Fibroblast of lung (primary cell): ENCODE data around the gene PCDHB4.

Source experiments
- EZH2 ChIP-seq: IDR thresholded peaks from 2 replicates; pipeline ENCODE4 v1.5.1; 2012; ENCODE audit warnings: low read length, control low read depth, mild to moderate bottlenecking; ENCODE audit errors: missing control alignments
- TF ChIP-seq, protein P1 (sequence below), 2 donors: IDR thresholded peaks in 1 of 2; conservative IDR thresholded peaks in 1 of 2; 1 replicate in 1 of 2; 2 replicates in 1 of 2; pipeline ENCODE4 v1.5.1; 2011 to 2012; ENCODE audit warnings: low read length in 2 of 2, control low read depth in 1 of 2, inconsistent platforms in 1 of 2, low read depth in 1 of 2, mild to moderate bottlenecking in 1 of 2

- TF ChIP-seq, protein P1, sequence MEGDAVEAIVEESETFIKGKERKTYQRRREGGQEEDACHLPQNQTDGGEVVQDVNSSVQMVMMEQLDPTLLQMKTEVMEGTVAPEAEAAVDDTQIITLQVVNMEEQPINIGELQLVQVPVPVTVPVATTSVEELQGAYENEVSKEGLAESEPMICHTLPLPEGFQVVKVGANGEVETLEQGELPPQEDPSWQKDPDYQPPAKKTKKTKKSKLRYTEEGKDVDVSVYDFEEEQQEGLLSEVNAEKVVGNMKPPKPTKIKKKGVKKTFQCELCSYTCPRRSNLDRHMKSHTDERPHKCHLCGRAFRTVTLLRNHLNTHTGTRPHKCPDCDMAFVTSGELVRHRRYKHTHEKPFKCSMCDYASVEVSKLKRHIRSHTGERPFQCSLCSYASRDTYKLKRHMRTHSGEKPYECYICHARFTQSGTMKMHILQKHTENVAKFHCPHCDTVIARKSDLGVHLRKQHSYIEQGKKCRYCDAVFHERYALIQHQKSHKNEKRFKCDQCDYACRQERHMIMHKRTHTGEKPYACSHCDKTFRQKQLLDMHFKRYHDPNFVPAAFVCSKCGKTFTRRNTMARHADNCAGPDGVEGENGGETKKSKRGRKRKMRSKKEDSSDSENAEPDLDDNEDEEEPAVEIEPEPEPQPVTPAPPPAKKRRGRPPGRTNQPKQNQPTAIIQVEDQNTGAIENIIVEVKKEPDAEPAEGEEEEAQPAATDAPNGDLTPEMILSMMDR (conservative IDR thresholded peaks at IDR 0.05 in 1 of 2, IDR thresholded peaks at IDR 0.05 in 1 of 2; ENCODE audit: low read depth in 1 of 2, low read length in 2 of 2), result no peak
- no peak for TF ChIP-seq EZH2
These were observed 28.2 kb downstream of the PCDHB4 start, which contains the start of gene PCDHB6 for GRCh38 chr5:141149812-141150211.
